K562 (cell line): Measurements from ENCODE around the gene FAM149B1. TPM values are rescaled to one million over a fixed set of nuclear protein-coding genes. Genes with fewer than 3 reads are reported as not detected.
A peak's percentile ranks its signal among the peaks of the same experiment; 100 is the strongest.

Source experiments
- BCOR ChIP-seq: fragments of 450-650 bp; IDR thresholded peaks from 2 replicates; pipeline ENCODE4 v1.6.1; 2016
- CBX5 ChIP-seq: IDR thresholded peaks from 2 replicates; pipeline ENCODE4 v1.6.1; 2014; ENCODE audit warnings: low read depth, borderline replicate concordance
- FOXK2 ChIP-seq, 2 experiments: fragments of 450-650 bp; IDR thresholded peaks in 1 of 2; conservative IDR thresholded peaks in 1 of 2; 2 replicates each; pipeline ENCODE4 v1.6.1; 2016; ENCODE audit warnings: low read depth in 2 of 2, mild to moderate bottlenecking in 1 of 2
- GTF2B ChIP-seq: IDR thresholded peaks from 2 replicates; pipeline ENCODE4 v1.6.1; 2011; ENCODE audit not compliant: insufficient read length; ENCODE audit errors: extremely low read depth
- GTF2F1 ChIP-seq: IDR thresholded peaks from 2 replicates; pipeline ENCODE4 v1.6.1; 2011; ENCODE audit warnings: low read depth, low read length, improper control_type of control experiment
- HOXB6 ChIP-seq: fragments of 250-450 bp; sonication (Bioruptor Pico); IDR thresholded peaks from 2 replicates; pipeline ENCODE4 v1.5.1; 2022; ENCODE audit warnings: mild to moderate bottlenecking, borderline replicate concordance
- PHTF2 ChIP-seq: fragments of 250-450 bp; sonication (Bioruptor Pico); IDR thresholded peaks from 2 replicates; pipeline ENCODE4 v1.5.0; 2021; ENCODE audit warnings: mild to moderate bottlenecking
- PKNOX1 ChIP-seq: fragments of 450-650 bp; IDR thresholded peaks from 2 replicates; pipeline ENCODE4 v1.6.1; 2016
- SIN3B ChIP-seq: fragments of 450-650 bp; IDR thresholded peaks from 2 replicates; pipeline ENCODE4 v1.6.1; 2017; ENCODE audit warnings: low read depth, mild to moderate bottlenecking, moderate library complexity
- SIX5 ChIP-seq, 2 experiments: IDR thresholded peaks; 2 replicates each; pipeline ENCODE4 v1.6.1; 2011; ENCODE audit warnings: low read length in 2 of 2, borderline replicate concordance in 1 of 2, low read depth in 1 of 2, mild to moderate bottlenecking in 1 of 2, moderate library complexity in 1 of 2; ENCODE audit not compliant: insufficient read depth in 1 of 2
- SMAD4 ChIP-seq: fragments of 250-450 bp; sonication (Bioruptor Pico); conservative IDR thresholded peaks from 2 replicates; pipeline ENCODE4 v1.8.0; 2021; ENCODE audit warnings: inconsistent platforms, mild to moderate bottlenecking, moderate library complexity
- SUPT5H ChIP-seq: fragments of 450-650 bp; IDR thresholded peaks from 2 replicates; pipeline ENCODE4 v1.6.1; 2016
- TCF7 ChIP-seq: sonication (generic); IDR thresholded peaks from 2 replicates; pipeline ENCODE4 v1.6.1; 2016; ENCODE audit warnings: antibody characterized with exemption, borderline replicate concordance
- TEAD4 ChIP-seq, 2 experiments: sonication (generic) in 1 of 2; formaldehyde crosslinking in 1 of 2; IDR thresholded peaks; 2 replicates each; pipeline versions ENCODE4 v1.6.1 to v1.8.0; 2012 to 2022; ENCODE audit warnings: borderline replicate concordance in 1 of 2, inconsistent platforms in 1 of 2, low read length in 1 of 2, mild to moderate bottlenecking in 1 of 2, missing genetic modification reagents in 1 of 2
- TFE3 ChIP-seq: fragments of 450-650 bp; formaldehyde crosslinking; IDR thresholded peaks from 2 replicates; pipeline ENCODE4 v1.4.0; 2020; ENCODE audit warnings: mild to moderate bottlenecking, mixed read lengths
- ZBTB33 ChIP-seq: sonication (generic); formaldehyde crosslinking; IDR thresholded peaks from 2 replicates; pipeline ENCODE4 v1.8.1; 2023; ENCODE audit warnings: mild to moderate bottlenecking, missing genetic modification reagents
- ZNF584 ChIP-seq: fragments of 200-800 bp; sonication (Bioruptor generic); IDR thresholded peaks from 2 replicates; pipeline ENCODE4 v1.6.1; 2016; ENCODE audit warnings: low read depth, mild to moderate bottlenecking, missing genetic modification characterization, missing compliant biosample characterization
- polyA plus RNA-seq, 8 experiments: library from polyadenylated mRNA; depleted of rRNA in 4 of 8; stranded (reverse) in 5 of 8; unstranded in 3 of 8; fragments of >200 nt; fragmentation: Nextera tagmentation in 2 of 8; fragmentation: Illumina TruSeq in 1 of 8; extraction: Ambion mirVana in 2 of 8; extraction: Trizol in 1 of 8; gene quantifications; 2 replicates each; pipeline versions ENCODE4 v1.2.1 to v1.2.3, GENCODE V29; 2011 to 2014; ENCODE audit warnings: inconsistent platforms in 1 of 8, missing spikeins in 1 of 8
- total RNA-seq, 7 experiments: library from RNA; depleted of rRNA in 6 of 7; stranded (reverse); fragments of >200 nt in 6 of 7; fragmentation: Illumina TruSeq in 2 of 7; extraction: Trizol in 2 of 7; gene quantifications; 2 replicates each; pipeline versions ENCODE4 v1.2.1 to v1.2.3, GENCODE V29; 2011 to 2021; ENCODE audit warnings: low replicate concordance in 1 of 7
- TF ChIP-seq, protein P1 (sequence below), 2 experiments: IDR thresholded peaks; 2 replicates each; pipeline ENCODE4 v1.6.1; 2011; ENCODE audit warnings: borderline replicate concordance in 1 of 2, control low read depth in 1 of 2, low read depth in 1 of 2, low read length in 1 of 2, mild to moderate bottlenecking in 1 of 2, mixed read lengths in 1 of 2, moderate library complexity in 1 of 2; ENCODE audit not compliant: insufficient read depth in 1 of 2, insufficient read length in 1 of 2, poor library complexity in 1 of 2, severe bottlenecking in 1 of 2; ENCODE audit errors: extremely low read depth in 1 of 2

FAM149B1 gene
- total and polyA plus RNA-seq, 9 of the 15 experiments (the other 6 are each of a cell fraction or from before 2014, with no cell fraction given) = 4.2 to 18.5 (median 9.3) TPM

- TF ChIP-seq ZBTB33 (peak; percentile 64), GTF2B (peak; percentile 58), TEAD4 (IDR thresholded peaks at IDR 0.05; ENCODE audit: low read length) (peak; percentile 55; the same call in 1 of the 2 replicates), TEAD4 (CRISPR knock-in tag; IDR thresholded peaks at IDR 0.05; ENCODE audit: borderline replicate concordance) (no peak), CBX5 (0 out of 2 replicates have a peak, but pooled peaks have one; percentile 34), ZNF584 (CRISPR knock-in tag) (peak; percentile 79), BCOR (peak; percentile 40), FOXK2 (conservative IDR thresholded peaks at IDR 0.05 in 1 of 2, IDR thresholded peaks at IDR 0.05 in 1 of 2; ENCODE audit: low read depth in 2 of 2) (peak; percentile 92 to 93), SIN3B (peak; percentile 80), GTF2F1 (peak; percentile 70; the same call in 1 of the 2 replicates), SMAD4 (CRISPR knock-in tag) (peak; percentile 74; the same call in 1 of the 2 replicates), TFE3 (CRISPR knock-in tag) (peak; percentile 32; the same call in 1 of the 2 replicates), HOXB6 (CRISPR knock-in tag) (peak; percentile 5; the same call in 1 of the 2 replicates), SIX5 (IDR thresholded peaks at IDR 0.05; ENCODE audit: borderline replicate concordance in 1 of 2, insufficient read depth in 1 of 2, low read depth in 1 of 2, low read length in 2 of 2) (peak; percentile 19 to 23; a peak in 2 of 4 replicates), TCF7 (peak; percentile 37; the same call in 1 of the 2 replicates), PHTF2 (no peak), SUPT5H (peak; percentile 97), PKNOX1 (peak; percentile 62)
- TF ChIP-seq, protein P1, sequence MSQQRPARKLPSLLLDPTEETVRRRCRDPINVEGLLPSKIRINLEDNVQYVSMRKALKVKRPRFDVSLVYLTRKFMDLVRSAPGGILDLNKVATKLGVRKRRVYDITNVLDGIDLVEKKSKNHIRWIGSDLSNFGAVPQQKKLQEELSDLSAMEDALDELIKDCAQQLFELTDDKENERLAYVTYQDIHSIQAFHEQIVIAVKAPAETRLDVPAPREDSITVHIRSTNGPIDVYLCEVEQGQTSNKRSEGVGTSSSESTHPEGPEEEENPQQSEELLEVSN (IDR thresholded peaks at IDR 0.05; ENCODE audit: borderline replicate concordance in 1 of 2, extremely low read depth in 1 of 2, insufficient read depth in 1 of 2, insufficient read length in 1 of 2, low read depth in 1 of 2, low read length in 1 of 2, poor library complexity in 1 of 2, severe bottlenecking in 1 of 2) = peak; percentile 67 to 82
These were observed 84.7 kb downstream of the FAM149B1 start, which contains the start of gene MRPS16 (continued) for GRCh38 chr10:73252445-73253224.
